Activated T-helper 17 cell treated with anti-CD3 and anti-CD28 coated beads, Interleukin-2, amount 50 U/mL, for 72 hours (primary cell): ENCODE data around the gene TWNK. TPM values are rescaled to one million over a fixed set of nuclear protein-coding genes. Genes with fewer than 3 reads are reported as not detected.

ENCODE experiments used
- ATAC-seq: fragments of 150-1000 bp; cut with Tn5 transposase; replicated peaks from 2 replicates; pipeline ENCODE4 v1.10.0; 2021; ENCODE audit warnings: mild to moderate bottlenecking, moderate library complexity
- H3K27ac Mint-ChIP-seq: one replicate; pipeline ENCODE4 v1.8.0; 2022; ENCODE audit warnings: mixed read lengths
- H3K27me3 Mint-ChIP-seq: one replicate; pipeline ENCODE4 v1.8.0; 2022; ENCODE audit warnings: mixed read lengths
- H3K36me3 Mint-ChIP-seq: one replicate; pipeline ENCODE4 v1.8.0; 2022; ENCODE audit warnings: low read depth, mild to moderate bottlenecking, mixed read lengths
- H3K4me1 Mint-ChIP-seq: one replicate; pipeline ENCODE4 v1.8.0; 2022; ENCODE audit warnings: mixed read lengths
- H3K4me3 Mint-ChIP-seq: one replicate; pipeline ENCODE4 v1.8.0; 2022; ENCODE audit warnings: mild to moderate bottlenecking, mixed read lengths
- H3K9me3 Mint-ChIP-seq: one replicate; pipeline ENCODE4 v1.8.0; 2022; ENCODE audit warnings: mixed read lengths
- total RNA-seq, 2 donors: library from RNA; stranded (reverse); gene quantifications; one replicate each; pipeline ENCODE4 v1.2.3, GENCODE V29; 2022

The TWNK gene
- total RNA-seq, 2 donors from 2014 or later: 12.0 to 24.9 TPM

GRCh38 chr10:100997360-100998182 lies 10.2 kb downstream of the TWNK start:
- Mint-ChIP-seq H3K4me3 (peak overlapping the region; percentile 82), H3K9me3 (no peaks in the 10 kb centered on the region)
- ATAC-seq: peak; percentile 65

GRCh38 chr10:100998183-100998990 lies 11.0 kb downstream of the TWNK start:
- H3K27me3 Mint-ChIP-seq: no peaks in the 10 kb centered on the region
- peak overlapping the region; percentile 75 for H3K27ac Mint-ChIP-seq
- peak overlapping the region; percentile 82 for H3K4me3 Mint-ChIP-seq
- peaks cover 12% of the 10 kb centered on the region for H3K4me1 Mint-ChIP-seq
- peaks cover 23% of the 10 kb centered on the region for H3K36me3 Mint-ChIP-seq
- H3K9me3 Mint-ChIP-seq: no peaks in the 10 kb centered on the region
- ATAC-seq: peak; percentile 51

More at GRCh38 chr10:100997360-100998182, 10.2 kb downstream of the TWNK start:
- H3K27me3 Mint-ChIP-seq: no peaks in the 10 kb centered on the region
- peak overlapping the region; percentile 75 for H3K27ac Mint-ChIP-seq
- peaks cover 32% of the 10 kb centered on the region for H3K36me3 Mint-ChIP-seq
- peaks cover 12% of the 10 kb centered on the region for H3K4me1 Mint-ChIP-seq

GRCh38 chr10:100998991-100999741 lies 11.8 kb downstream of the TWNK start:
- H3K9me3 Mint-ChIP-seq: no peaks in the 10 kb centered on the region
- peaks cover 12% of the 10 kb centered on the region for H3K4me1 Mint-ChIP-seq
- peaks cover 16% of the 10 kb centered on the region for H3K36me3 Mint-ChIP-seq
- H3K4me3 Mint-ChIP-seq: peak overlapping the region; percentile 82
- peak overlapping the region; percentile 75 for H3K27ac Mint-ChIP-seq
- peak; percentile 70 for ATAC-seq
- no peaks in the 10 kb centered on the region for H3K27me3 Mint-ChIP-seq

DNA sequence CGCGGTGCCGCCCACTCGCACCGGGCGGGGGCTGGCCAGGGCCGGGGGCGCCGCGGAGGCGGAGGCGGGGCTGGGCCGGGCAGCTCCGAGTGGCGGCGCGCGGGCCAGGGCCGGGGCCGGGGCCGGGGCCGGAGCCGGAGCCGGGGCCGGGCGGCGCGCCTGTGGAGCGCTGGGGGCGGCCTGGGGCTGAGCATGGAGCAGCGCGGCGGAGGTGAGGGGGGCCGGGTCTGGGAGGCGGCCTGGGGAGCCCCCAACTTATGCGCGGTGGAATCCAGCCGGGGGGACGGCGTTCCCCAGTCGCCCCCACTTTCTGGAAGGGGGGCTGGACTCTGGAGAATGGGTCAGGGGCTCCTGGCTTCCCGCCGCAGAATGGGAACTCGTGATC lies 12.4 kb downstream of the TWNK start, which contains the start of gene LZTS2:
Gene LZTS2, plus strand, starts transcription at position 67 of the 385 bp plus-strand sequence. CDS start 2,731 bp downstream, outside the sequence.
- Mint-ChIP-seq H3K27me3 (no peaks in the 10 kb centered on the region), H3K9me3 (no peaks in the 10 kb centered on the region), H3K4me1 (peaks cover 12% of the 10 kb centered on the region), H3K4me3 (peak within 1 kb of the TSS; percentile 82), H3K36me3 (peaks cover 10% of the 10 kb centered on the region), H3K27ac (peak within 1 kb of the TSS; percentile 75)
- no peak for ATAC-seq

DNA sequence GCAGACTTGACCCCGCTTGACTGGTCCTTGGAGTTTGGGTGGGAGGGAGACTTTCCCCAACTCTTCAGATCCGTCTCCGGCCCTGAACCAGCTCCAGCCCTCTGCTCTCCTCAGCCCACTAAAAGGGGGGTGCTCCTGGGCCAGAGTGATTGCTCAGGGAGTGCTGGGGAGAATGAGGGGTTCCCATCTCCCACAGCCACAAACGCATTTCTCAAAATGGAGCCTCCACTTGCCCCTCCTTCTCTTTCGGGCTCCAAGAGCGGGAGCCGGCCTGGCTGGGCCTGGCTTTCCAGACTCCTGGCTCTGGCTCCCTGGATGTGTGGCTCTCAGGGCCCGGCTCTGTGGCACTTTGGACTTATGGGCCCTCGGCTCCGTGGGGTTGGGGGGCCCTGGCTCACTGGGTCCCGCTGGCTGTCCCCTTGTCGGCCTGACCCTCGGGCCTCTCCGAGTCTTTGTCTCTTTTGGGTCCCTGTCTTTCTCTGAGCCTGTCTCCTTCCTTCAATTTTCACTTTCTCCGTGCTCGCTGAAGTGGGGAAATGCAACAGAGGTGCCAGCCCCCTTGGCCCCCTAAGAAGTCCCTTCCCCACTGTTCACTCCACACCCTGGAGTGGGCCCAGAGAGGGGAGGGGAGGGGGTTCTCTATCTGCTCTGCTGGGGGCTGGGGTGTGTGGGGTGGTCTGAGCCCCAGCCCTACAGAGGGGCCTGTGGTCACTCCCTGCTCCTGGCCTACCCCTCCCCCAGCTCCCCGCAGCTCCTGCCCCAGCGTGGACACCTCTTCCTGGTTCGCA lies 13.0 kb downstream of the TWNK start:
- no peak for ATAC-seq
- no peaks in the 10 kb centered on the region for H3K9me3 Mint-ChIP-seq
- H3K36me3 Mint-ChIP-seq: peaks cover 6% of the 10 kb centered on the region
- peaks cover 12% of the 10 kb centered on the region for H3K4me1 Mint-ChIP-seq
- no peaks in the 10 kb centered on the region for H3K27me3 Mint-ChIP-seq
- H3K4me3 Mint-ChIP-seq: peak overlapping the region; percentile 61
- peak overlapping the region; percentile 59 for H3K27ac Mint-ChIP-seq

DNA sequence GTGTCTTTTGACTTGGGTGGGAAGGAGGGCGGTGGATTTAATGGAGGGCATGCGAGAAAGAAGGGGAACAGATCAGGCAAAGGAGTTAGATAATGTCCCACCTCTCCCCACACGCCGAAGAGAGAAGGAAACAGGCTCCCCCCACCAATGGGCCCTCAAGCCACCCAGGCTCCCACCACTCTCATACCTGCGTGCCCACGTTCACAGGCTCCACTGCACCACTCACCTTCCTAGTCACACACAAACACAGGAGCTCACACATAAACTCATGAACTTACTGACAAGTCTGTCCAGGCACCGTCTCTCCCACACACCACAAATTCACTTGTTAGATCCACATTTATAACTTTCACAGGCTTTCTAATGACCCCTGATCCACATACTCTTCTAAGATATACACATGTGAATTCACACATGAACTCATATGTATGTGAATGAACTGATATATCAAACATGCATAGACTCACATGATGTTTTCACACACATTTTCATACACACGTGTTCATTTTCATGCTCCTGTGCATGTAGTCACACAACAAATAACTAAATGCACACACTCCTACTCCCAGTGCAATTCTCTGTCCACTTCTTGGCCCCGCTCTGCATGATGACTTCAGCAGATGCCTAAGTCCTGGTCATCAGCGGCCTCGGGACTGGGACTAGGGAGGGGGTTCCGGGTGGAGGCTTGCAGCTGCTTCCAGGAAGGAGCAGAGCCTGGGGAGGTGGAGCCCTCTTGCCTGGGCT lies 13.7 kb downstream of the TWNK start:
- H3K27ac Mint-ChIP-seq: peak overlapping the region; percentile 59
- peaks cover 6% of the 10 kb centered on the region for H3K36me3 Mint-ChIP-seq
- peaks cover 12% of the 10 kb centered on the region for H3K4me1 Mint-ChIP-seq
- H3K4me3 Mint-ChIP-seq: peak overlapping the region; percentile 61
- H3K27me3 Mint-ChIP-seq: no peaks in the 10 kb centered on the region
- ATAC-seq: no peak
- H3K9me3 Mint-ChIP-seq: no peaks in the 10 kb centered on the region

GRCh38 chr10:101001659-101002035 lies 14.3 kb downstream of the TWNK start:
- no peak for ATAC-seq
- Mint-ChIP-seq H3K4me3 (no peak overlapping the region), H3K4me1 (peaks cover 12% of the 10 kb centered on the region), H3K27me3 (no peaks in the 10 kb centered on the region), H3K27ac (no peak overlapping the region), H3K9me3 (no peaks in the 10 kb centered on the region), H3K36me3 (peaks cover 6% of the 10 kb centered on the region)

DNA sequence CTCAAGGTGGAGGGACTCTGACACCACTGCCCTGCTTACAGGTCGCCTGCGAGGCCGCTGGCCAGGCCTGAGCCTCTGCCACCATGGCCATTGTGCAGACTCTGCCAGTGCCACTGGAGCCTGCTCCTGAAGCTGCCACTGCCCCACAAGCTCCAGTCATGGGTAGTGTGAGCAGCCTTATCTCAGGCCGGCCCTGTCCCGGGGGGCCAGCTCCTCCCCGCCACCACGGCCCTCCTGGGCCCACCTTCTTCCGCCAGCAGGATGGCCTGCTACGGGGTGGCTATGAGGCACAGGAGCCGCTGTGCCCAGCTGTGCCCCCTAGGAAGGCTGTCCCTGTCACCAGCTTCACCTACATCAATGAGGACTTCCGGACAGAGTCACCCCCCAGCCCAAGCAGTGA lies 15.1 kb downstream of the TWNK start:
- H3K4me3 Mint-ChIP-seq: no peak overlapping the region
- no peaks in the 10 kb centered on the region for H3K27me3 Mint-ChIP-seq
- ATAC-seq: no peak
- H3K36me3 Mint-ChIP-seq: peaks cover 6% of the 10 kb centered on the region
- H3K27ac Mint-ChIP-seq: no peak overlapping the region
- H3K9me3 Mint-ChIP-seq: no peaks in the 10 kb centered on the region
- H3K4me1 Mint-ChIP-seq: peaks cover 12% of the 10 kb centered on the region

DNA sequence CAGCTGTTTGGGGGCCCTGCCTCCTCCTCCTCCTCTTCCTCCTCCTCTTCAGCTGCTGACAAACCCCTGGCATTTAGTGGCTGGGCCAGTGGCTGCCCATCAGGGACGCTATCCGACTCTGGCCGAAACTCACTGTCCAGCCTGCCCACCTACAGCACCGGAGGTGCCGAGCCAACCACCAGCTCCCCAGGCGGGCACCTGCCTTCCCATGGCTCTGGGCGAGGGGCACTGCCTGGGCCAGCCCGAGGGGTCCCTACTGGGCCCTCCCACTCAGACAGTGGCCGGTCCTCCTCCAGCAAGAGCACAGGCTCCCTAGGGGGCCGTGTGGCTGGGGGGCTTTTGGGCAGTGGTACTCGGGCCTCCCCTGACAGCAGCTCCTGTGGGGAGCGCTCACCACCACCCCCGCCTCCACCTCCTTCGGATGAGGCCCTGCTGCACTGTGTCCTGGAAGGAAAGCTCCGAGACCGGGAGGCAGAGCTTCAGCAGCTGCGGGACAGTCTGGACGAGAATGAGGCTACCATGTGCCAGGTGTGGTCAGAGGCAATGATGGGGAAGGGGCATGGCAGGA lies 16.4 kb downstream of the TWNK start:
- no peak overlapping the region for H3K27ac Mint-ChIP-seq
- H3K4me3 Mint-ChIP-seq: no peak overlapping the region
- no peaks in the 10 kb centered on the region for H3K9me3 Mint-ChIP-seq
- no peaks in the 10 kb centered on the region for H3K27me3 Mint-ChIP-seq
- H3K36me3 Mint-ChIP-seq: peaks cover 2% of the 10 kb centered on the region
- ATAC-seq: no peak
- peaks cover 7% of the 10 kb centered on the region for H3K4me1 Mint-ChIP-seq

- Mint-ChIP-seq H3K27ac (no peak overlapping the region), H3K36me3 (no peaks in the 10 kb centered on the region), H3K4me3 (no peak overlapping the region), H3K4me1 (peaks cover 6% of the 10 kb centered on the region), H3K9me3 (no peaks in the 10 kb centered on the region), H3K27me3 (no peaks in the 10 kb centered on the region)
- no peak for ATAC-seq
These were observed 18.0 kb downstream of the TWNK start for GRCh38 chr10:101005361-101005760.

GRCh38 chr10:101005869-101006567 lies 18.7 kb downstream of the TWNK start:
- ATAC-seq: no peak

DNA sequence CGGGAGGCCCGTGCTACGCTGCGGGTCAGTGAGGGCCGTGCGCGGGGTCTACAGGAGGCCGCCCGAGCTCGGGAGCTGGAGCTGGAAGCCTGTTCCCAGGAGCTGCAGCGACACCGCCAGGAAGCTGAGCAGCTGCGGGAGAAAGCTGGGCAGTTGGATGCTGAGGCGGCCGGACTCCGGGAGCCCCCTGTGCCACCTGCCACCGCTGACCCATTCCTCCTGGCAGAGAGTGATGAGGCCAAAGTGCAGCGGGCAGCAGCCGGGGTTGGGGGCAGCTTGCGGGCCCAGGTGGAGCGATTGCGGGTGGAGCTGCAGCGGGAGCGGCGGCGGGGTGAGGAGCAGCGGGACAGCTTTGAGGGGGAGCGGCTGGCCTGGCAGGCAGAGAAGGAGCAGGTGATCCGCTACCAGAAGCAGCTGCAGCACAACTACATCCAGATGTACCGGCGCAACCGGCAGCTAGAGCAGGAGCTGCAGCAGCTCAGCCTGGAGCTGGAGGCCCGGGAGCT lies 19.3 kb downstream of the TWNK start:
- no peak for ATAC-seq
- no peaks in the 10 kb centered on the region for H3K27me3 Mint-ChIP-seq
- no peak overlapping the region for H3K27ac Mint-ChIP-seq
- no peaks in the 10 kb centered on the region for H3K36me3 Mint-ChIP-seq
- H3K9me3 Mint-ChIP-seq: no peaks in the 10 kb centered on the region
- H3K4me1 Mint-ChIP-seq: no peaks in the 10 kb centered on the region
- no peak overlapping the region for H3K4me3 Mint-ChIP-seq

More at GRCh38 chr10:101005869-101006567, 18.7 kb downstream of the TWNK start:
- no peak overlapping the region for H3K4me3 Mint-ChIP-seq
- H3K27ac Mint-ChIP-seq: no peak overlapping the region
- peaks cover 3% of the 10 kb centered on the region for H3K4me1 Mint-ChIP-seq
- no peaks in the 10 kb centered on the region for H3K9me3 Mint-ChIP-seq
- no peaks in the 10 kb centered on the region for H3K27me3 Mint-ChIP-seq
- no peaks in the 10 kb centered on the region for H3K36me3 Mint-ChIP-seq
